ENCODE data around the gene CNTNAP5. TPM values are rescaled to one million over a fixed set of nuclear protein-coding genes. Genes with fewer than 3 reads are reported as not detected.

Gene CNTNAP5
- total and polyA plus RNA-seq, 2 of the 8 experiments (the other 6 are each of a cell fraction or from before 2014, with no cell fraction given), result 0.11 to 0.76 TPM

DNA sequence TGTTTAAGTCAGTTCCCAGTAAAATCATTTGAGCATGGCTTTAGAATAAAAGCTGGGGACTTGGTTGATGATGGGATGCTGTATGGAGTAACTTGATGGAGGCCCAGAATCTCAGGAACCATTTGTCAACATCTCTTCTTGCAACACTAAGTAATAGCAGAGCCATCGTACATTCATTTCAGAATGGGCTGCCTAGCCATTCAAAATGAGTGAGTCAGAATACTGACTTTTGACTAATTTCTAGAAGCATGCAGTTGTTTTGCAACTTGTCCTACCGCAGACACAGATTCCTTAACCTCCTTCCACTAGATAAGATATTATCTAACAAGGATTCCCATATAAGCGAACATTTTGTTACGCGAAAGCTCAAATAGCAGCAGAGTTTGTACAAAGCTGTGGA lies 229.5 kb downstream of the CNTNAP5 start:
- no peak overlapping the region for H3K23ac ChIP-seq (ENCODE audit: insufficient read length)
- 96% methylated on average over 5 of the region's 5 CpGs; no CpG with 5 or more reads in 1 of the 2 experiments for WGBS, 2 experiments (ENCODE audit: extremely low coverage in 1 of 2, insufficient coverage in 1 of 2, insufficient read length in 1 of 2, insufficient replicate concordance in 2 of 2, low coverage in 1 of 2, low lambda C conversion rate in 2 of 2, missing lambda C conversion rate in 1 of 2)
- no peaks in the 10 kb centered on the region for H3K9me3 ChIP-seq (ENCODE audit: insufficient read depth in 2 of 2, low read depth in 1 of 2, low read length in 1 of 2)
- no peaks in the 10 kb centered on the region for H3K36me3 ChIP-seq (ENCODE audit: control insufficient read depth in 2 of 4, insufficient read depth in 4 of 4, low read length in 3 of 4)
- no peaks in the 10 kb centered on the region for H4K20me1 ChIP-seq (replicated peaks in 1 of 2; ENCODE audit: control insufficient read depth in 1 of 2, insufficient read depth in 2 of 2, low read length in 2 of 2)
- H3K9ac ChIP-seq (replicated peaks in 1 of 4; ENCODE audit: extremely low read depth in 1 of 4, low read depth in 3 of 4, low read length in 3 of 4), result no peak overlapping the region
- H3K4ac ChIP-seq (replicated peaks; ENCODE audit: insufficient read length, low read depth, low read length), result no peak overlapping the region
- no peak overlapping the region for H4K91ac ChIP-seq (replicated peaks; ENCODE audit: insufficient read length, low read length)
- no peaks in the 10 kb centered on the region for H3K27me3 ChIP-seq (replicated peaks in 1 of 4; ENCODE audit: control insufficient read depth in 3 of 4, extremely low read depth in 1 of 4, insufficient read depth in 3 of 4, low read length in 3 of 4)
- H3K14ac ChIP-seq (ENCODE audit: insufficient read length), result no peak overlapping the region
- H4K5ac ChIP-seq (ENCODE audit: insufficient read length, low read depth, low read length), result no peak overlapping the region
- H2BK20ac ChIP-seq (ENCODE audit: low read length), result no peak overlapping the region
- CTCF ChIA-PET (ENCODE audit: partially characterized antibody), result no interaction called here
- no peak overlapping the region for H2BK5ac ChIP-seq (ENCODE audit: low read depth, low read length)
- H4K8ac ChIP-seq (ENCODE audit: extremely low read depth, insufficient read depth, low read length), result no peak overlapping the region
- no peak for TF ChIP-seq TAF1 (IDR thresholded peaks at IDR 0.05; ENCODE audit: low read depth, low read length)
- H2AFZ ChIP-seq (ENCODE audit: low read length), result no peak overlapping the region
- DNase-seq (ENCODE audit: low read depth in 1 of 2, low spot score in 2 of 2), result no peak
- no peak overlapping the region; the same call in 1 of the 2 replicates for H2BK12ac ChIP-seq (ENCODE audit: low read depth, low read length)
- no peaks in the 10 kb centered on the region for H3K79me1 ChIP-seq (ENCODE audit: low read depth, low read length)
- no peak overlapping the region for H2BK15ac ChIP-seq (ENCODE audit: low read length)
- H3K4me2 ChIP-seq (ENCODE audit: insufficient read depth in 1 of 2, low read depth in 2 of 2, low read length in 2 of 2), result no peak overlapping the region
- no peaks in the 10 kb centered on the region for H3K23me2 ChIP-seq (ENCODE audit: low read depth, low read length)
- FAIRE-seq, result no peak
- no peak overlapping the region for H3K18ac ChIP-seq (ENCODE audit: extremely low read depth, low read length)
- no peak overlapping the region for H3K56ac ChIP-seq (replicated peaks; ENCODE audit: insufficient read length, low read depth, low read length)
- H2BK120ac ChIP-seq (replicated peaks; ENCODE audit: low read depth, low read length), result no peak overlapping the region
- no peak overlapping the region for H2AK5ac ChIP-seq (ENCODE audit: low read depth, low read length)
- POLR2A ChIA-PET (ENCODE audit: partially characterized antibody), result no interaction called here
- peaks cover 0 to 2% (median 0%) of the 10 kb centered on the region in 4 experiments; a peak in 1 of 7 replicates for H3K4me1 ChIP-seq (replicated peaks in 1 of 4; ENCODE audit: control insufficient read depth in 3 of 4, insufficient read depth in 4 of 4, low read length in 3 of 4)
- no peaks in the 10 kb centered on the region for H3K79me2 ChIP-seq (ENCODE audit: control insufficient read depth in 1 of 2, insufficient read depth in 2 of 2, low read length in 2 of 2)
- no peak overlapping the region for H3K27ac ChIP-seq (ENCODE audit: low read depth, low read length)
- H3K4me3 ChIP-seq (ENCODE audit: extremely low read depth in 1 of 4, insufficient read depth in 2 of 4, low read depth in 3 of 4, low read length in 4 of 4), result no peak overlapping the region

All from H1 (cell line).